ENCODE measurements around the gene CMTR2. TPM values are rescaled to one million over a fixed set of nuclear protein-coding genes. Genes with fewer than 3 reads are reported as not detected.

Gene CMTR2
- total RNA-seq, 5 donors from 2014 or later (not counting 1 experiment from before 2014, with no cell fraction given), result 10.6 to 25.5 (median 20.4) TPM

GRCh38 chr16:71264299-71264698 is 24.9 kb downstream of the CMTR2 start:
- ChIA-PET CTCF (no interaction called here), POLR2A (no interaction called here)
- Mint-ChIP-seq H3K27me3 (peaks cover 38 to 43% of the 10 kb centered on the region in 2 donors), H3K4me3 (no peak overlapping the region), H3K9me3 (no peaks in the 10 kb centered on the region), H3K27ac (no peak overlapping the region), H3K4me1 (peaks cover 0 to 4% (median 0%) of the 10 kb centered on the region in 3 donors), H3K36me3 (no peaks in the 10 kb centered on the region)
- H3K4me1 ChIP-seq (ENCODE audit: control insufficient read depth in 1 of 2, extremely low read depth in 1 of 2, insufficient read depth in 2 of 2, low read length in 2 of 2), result peaks cover 0 to 4% of the 10 kb centered on the region in 2 experiments
- WGBS (ENCODE audit: insufficient coverage), result no CpG with 5 or more reads among the region's 3 CpGs
- no peaks in the 10 kb centered on the region for H3K36me3 ChIP-seq (ENCODE audit: control insufficient read depth in 2 of 2, extremely low read depth in 1 of 2, insufficient read depth in 1 of 2, low read length in 1 of 2)
- no peak overlapping the region for H3K4me3 ChIP-seq (ENCODE audit: control insufficient read depth in 1 of 2, extremely low read depth in 1 of 2, low read length in 1 of 2)
- no peaks in the 10 kb centered on the region for H3K27me3 ChIP-seq (replicated peaks in 1 of 2; ENCODE audit: control insufficient read depth in 2 of 2, extremely low read depth in 1 of 2, insufficient read depth in 2 of 2, low read length in 1 of 2)
- no peaks in the 10 kb centered on the region for H3K9me3 ChIP-seq
- ATAC-seq (replicated peaks in 1 of 4), result no peak
- no peak for DNase-seq
- no peak overlapping the region for H3K27ac ChIP-seq (ENCODE audit: low read length)

GRCh38 chr16:71263582-71263981 is 25.6 kb downstream of the CMTR2 start:
- peaks cover 0 to 6% (median 0%) of the 10 kb centered on the region in 3 donors for H3K4me1 Mint-ChIP-seq
- peaks cover 0 to 9% of the 10 kb centered on the region in 2 experiments for H3K4me1 ChIP-seq (ENCODE audit: control insufficient read depth in 1 of 2, extremely low read depth in 1 of 2, insufficient read depth in 2 of 2, low read length in 2 of 2)
- DNase-seq (no peak), ATAC-seq (replicated peaks in 1 of 4) (no peak)
- H3K36me3 Mint-ChIP-seq, result no peaks in the 10 kb centered on the region
- ChIA-PET POLR2A (no interaction called here), CTCF (no interaction called here)
- H3K36me3 ChIP-seq (ENCODE audit: control insufficient read depth in 2 of 2, extremely low read depth in 1 of 2, insufficient read depth in 1 of 2, low read length in 1 of 2), result no peaks in the 10 kb centered on the region
- H3K4me3 ChIP-seq (ENCODE audit: control insufficient read depth in 1 of 2, extremely low read depth in 1 of 2, low read length in 1 of 2), result no peak overlapping the region
- peaks cover 40 to 41% of the 10 kb centered on the region in 2 donors for H3K27me3 Mint-ChIP-seq
- no peaks in the 10 kb centered on the region for H3K9me3 ChIP-seq
- H3K27me3 ChIP-seq (replicated peaks in 1 of 2; ENCODE audit: control insufficient read depth in 2 of 2, extremely low read depth in 1 of 2, insufficient read depth in 2 of 2, low read length in 1 of 2), result no peaks in the 10 kb centered on the region
- no peak overlapping the region for H3K4me3 Mint-ChIP-seq
- WGBS (ENCODE audit: insufficient coverage), result 100% methylated on average over 1 of the region's 3 CpGs
- H3K27ac ChIP-seq (ENCODE audit: low read length), result no peak overlapping the region
- H3K9me3 Mint-ChIP-seq, result no peaks in the 10 kb centered on the region
- no peak overlapping the region for H3K27ac Mint-ChIP-seq

DNA sequence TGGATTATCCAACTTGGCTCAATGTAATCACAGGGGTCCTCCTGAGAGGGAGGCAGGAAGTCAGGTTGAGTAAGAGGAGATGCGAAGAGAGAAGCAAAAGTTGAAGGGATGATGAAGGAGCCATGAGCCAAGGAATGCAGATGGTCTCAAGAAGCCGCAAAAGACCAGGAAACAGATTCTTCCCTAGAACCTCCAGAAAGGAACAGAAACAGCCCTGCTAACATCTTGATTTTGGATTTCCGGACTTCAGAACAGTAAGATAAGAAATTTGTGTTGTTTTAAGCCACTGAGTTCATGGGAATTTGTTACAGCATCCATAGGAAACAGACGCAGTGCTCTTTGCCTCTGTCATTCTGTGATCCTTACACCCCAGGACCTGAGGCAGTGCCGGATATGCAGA is 26.8 kb downstream of the CMTR2 start:
- no peak for ATAC-seq (replicated peaks in 1 of 4)
- POLR2A ChIA-PET, result no interaction called here
- Mint-ChIP-seq H3K27ac (no peak overlapping the region), H3K4me1 (peaks cover 0 to 6% (median 0%) of the 10 kb centered on the region in 3 donors), H3K9me3 (no peaks in the 10 kb centered on the region), H3K27me3 (peaks cover 32 to 39% of the 10 kb centered on the region in 2 donors), H3K36me3 (no peaks in the 10 kb centered on the region), H3K4me3 (no peak overlapping the region)
- H3K36me3 ChIP-seq (ENCODE audit: control insufficient read depth in 2 of 2, extremely low read depth in 1 of 2, insufficient read depth in 1 of 2, low read length in 1 of 2), result no peaks in the 10 kb centered on the region
- no peaks in the 10 kb centered on the region for H3K9me3 ChIP-seq
- no peak for DNase-seq
- H3K27me3 ChIP-seq (replicated peaks in 1 of 2; ENCODE audit: control insufficient read depth in 2 of 2, extremely low read depth in 1 of 2, insufficient read depth in 2 of 2, low read length in 1 of 2), result no peaks in the 10 kb centered on the region
- no peak overlapping the region for H3K27ac ChIP-seq (ENCODE audit: low read length)
- peaks cover 0 to 16% of the 10 kb centered on the region in 2 experiments for H3K4me1 ChIP-seq (ENCODE audit: control insufficient read depth in 1 of 2, extremely low read depth in 1 of 2, insufficient read depth in 2 of 2, low read length in 2 of 2)
- no CpG with 5 or more reads among the region's 5 CpGs for WGBS (ENCODE audit: insufficient coverage)
- CTCF ChIA-PET, result no interaction called here
- H3K4me3 ChIP-seq (ENCODE audit: control insufficient read depth in 1 of 2, extremely low read depth in 1 of 2, low read length in 1 of 2), result no peak overlapping the region

DNA sequence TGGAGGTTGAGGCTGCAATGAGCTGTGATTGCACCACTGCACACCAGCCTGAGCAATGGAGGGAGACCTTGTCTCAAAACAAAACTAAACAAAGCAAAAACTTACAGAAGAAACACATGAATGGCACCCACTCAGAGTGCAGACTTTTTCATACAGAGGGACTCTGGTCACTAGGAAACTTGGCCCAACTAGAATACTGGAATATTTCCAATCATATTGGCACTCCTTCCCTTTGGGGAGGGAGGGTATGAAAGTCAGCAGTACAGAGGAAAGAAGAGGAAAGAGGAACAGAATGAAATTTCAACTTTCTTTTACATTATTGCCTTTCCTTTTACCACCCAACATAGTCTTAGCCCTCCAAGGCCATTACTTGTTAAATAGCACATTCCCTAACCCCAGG is 28.2 kb downstream of the CMTR2 start:
- Mint-ChIP-seq H3K27me3 (peaks cover 33 to 42% of the 10 kb centered on the region in 2 donors), H3K4me3 (no peak overlapping the region), H3K27ac (no peak overlapping the region), H3K4me1 (peaks cover 0 to 6% (median 0%) of the 10 kb centered on the region in 3 donors), H3K9me3 (no peaks in the 10 kb centered on the region), H3K36me3 (no peaks in the 10 kb centered on the region)
- Histone ChIP-seq H3K4me3 (ENCODE audit: control insufficient read depth in 1 of 2, extremely low read depth in 1 of 2, low read length in 1 of 2) (no peak overlapping the region), H3K4me1 (ENCODE audit: control insufficient read depth in 1 of 2, extremely low read depth in 1 of 2, insufficient read depth in 2 of 2, low read length in 2 of 2) (peaks cover 0 to 27% of the 10 kb centered on the region in 2 experiments), H3K36me3 (ENCODE audit: control insufficient read depth in 2 of 2, extremely low read depth in 1 of 2, insufficient read depth in 1 of 2, low read length in 1 of 2) (no peaks in the 10 kb centered on the region), H3K27ac (ENCODE audit: low read length) (no peak overlapping the region), H3K9me3 (no peaks in the 10 kb centered on the region), H3K27me3 (replicated peaks in 1 of 2; ENCODE audit: control insufficient read depth in 2 of 2, extremely low read depth in 1 of 2, insufficient read depth in 2 of 2, low read length in 1 of 2) (no peaks in the 10 kb centered on the region)
- CTCF ChIA-PET, result no interaction called here
- no peak for ATAC-seq (replicated peaks in 1 of 4)
- DNase-seq, result no peak
- POLR2A ChIA-PET, result no interaction called here

GRCh38 chr16:71259086-71259485 is 30.1 kb downstream of the CMTR2 start:
- H3K27me3 ChIP-seq (replicated peaks in 1 of 2; ENCODE audit: control insufficient read depth in 2 of 2, extremely low read depth in 1 of 2, insufficient read depth in 2 of 2, low read length in 1 of 2), result no peaks in the 10 kb centered on the region
- H3K27ac Mint-ChIP-seq, result peak overlapping the region in 1 of 2 donors; percentile 47
- H3K9me3 ChIP-seq, result no peaks in the 10 kb centered on the region
- H3K27me3 Mint-ChIP-seq, result peaks cover 33 to 43% of the 10 kb centered on the region in 2 donors
- H3K9me3 Mint-ChIP-seq, result no peaks in the 10 kb centered on the region
- H3K4me3 ChIP-seq (ENCODE audit: control insufficient read depth in 1 of 2, extremely low read depth in 1 of 2, low read length in 1 of 2), result no peak overlapping the region
- 12% methylated on average over 4 of the region's 5 CpGs for WGBS (ENCODE audit: insufficient coverage)
- POLR2A ChIA-PET, result no interaction called here
- ATAC-seq (replicated peaks in 1 of 4) (peak in 1 of 4 experiments; percentile 39), DNase-seq (peak in 3 of 35 experiments; percentile 3 to 11 (median 5))
- H3K27ac ChIP-seq (ENCODE audit: low read length), result no peak overlapping the region
- H3K36me3 Mint-ChIP-seq, result no peaks in the 10 kb centered on the region
- CTCF ChIA-PET, result no interaction called here
- H3K36me3 ChIP-seq (ENCODE audit: control insufficient read depth in 2 of 2, extremely low read depth in 1 of 2, insufficient read depth in 1 of 2, low read length in 1 of 2), result no peaks in the 10 kb centered on the region
- peaks cover 3 to 6% (median 4%) of the 10 kb centered on the region in 3 donors for H3K4me1 Mint-ChIP-seq
- no peak overlapping the region for H3K4me3 Mint-ChIP-seq
- peaks cover 0 to 40% of the 10 kb centered on the region in 2 experiments for H3K4me1 ChIP-seq (ENCODE audit: control insufficient read depth in 1 of 2, extremely low read depth in 1 of 2, insufficient read depth in 2 of 2, low read length in 2 of 2)

DNA sequence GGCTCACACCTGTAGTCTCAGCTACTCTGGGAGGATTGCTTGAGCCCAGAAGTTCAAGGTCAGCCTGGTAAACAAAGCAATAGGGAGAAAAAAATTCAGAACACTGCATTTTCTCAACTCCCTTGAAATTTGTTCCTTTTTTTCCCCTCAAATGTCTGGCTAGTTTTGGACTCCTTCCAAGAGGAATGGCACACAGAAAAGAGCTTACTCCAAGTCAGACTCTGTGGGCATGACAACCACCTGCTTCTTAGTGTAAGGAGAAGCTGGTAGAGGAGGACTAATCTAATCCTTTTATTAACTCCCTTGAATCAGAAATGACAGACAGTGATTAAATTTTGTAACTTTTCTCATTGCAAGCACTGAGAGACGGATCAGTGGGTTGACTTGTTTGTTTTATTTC is 30.8 kb downstream of the CMTR2 start:
- ChIA-PET POLR2A (no interaction called here), CTCF (no interaction called here)
- peaks cover 3 to 6% (median 4%) of the 10 kb centered on the region in 3 donors for H3K4me1 Mint-ChIP-seq
- Histone ChIP-seq H3K4me1 (ENCODE audit: control insufficient read depth in 1 of 2, extremely low read depth in 1 of 2, insufficient read depth in 2 of 2, low read length in 2 of 2) (peaks cover 0 to 40% of the 10 kb centered on the region in 2 experiments), H3K27ac (ENCODE audit: low read length) (no peak overlapping the region), H3K4me3 (ENCODE audit: control insufficient read depth in 1 of 2, extremely low read depth in 1 of 2, low read length in 1 of 2) (no peak overlapping the region), H3K9me3 (no peaks in the 10 kb centered on the region), H3K27me3 (replicated peaks in 1 of 2; ENCODE audit: control insufficient read depth in 2 of 2, extremely low read depth in 1 of 2, insufficient read depth in 2 of 2, low read length in 1 of 2) (no peaks in the 10 kb centered on the region), H3K36me3 (ENCODE audit: control insufficient read depth in 2 of 2, extremely low read depth in 1 of 2, insufficient read depth in 1 of 2, low read length in 1 of 2) (no peaks in the 10 kb centered on the region)
- no peaks in the 10 kb centered on the region for H3K36me3 Mint-ChIP-seq
- ATAC-seq (replicated peaks in 1 of 4) (no peak), DNase-seq (no peak)
- H3K27ac Mint-ChIP-seq, result no peak overlapping the region
- peaks cover 33 to 41% of the 10 kb centered on the region in 2 donors for H3K27me3 Mint-ChIP-seq
- no CpG with 5 or more reads among the region's 1 CpG for WGBS (ENCODE audit: insufficient coverage)
- no peaks in the 10 kb centered on the region for H3K9me3 Mint-ChIP-seq
- no peak overlapping the region for H3K4me3 Mint-ChIP-seq

DNA sequence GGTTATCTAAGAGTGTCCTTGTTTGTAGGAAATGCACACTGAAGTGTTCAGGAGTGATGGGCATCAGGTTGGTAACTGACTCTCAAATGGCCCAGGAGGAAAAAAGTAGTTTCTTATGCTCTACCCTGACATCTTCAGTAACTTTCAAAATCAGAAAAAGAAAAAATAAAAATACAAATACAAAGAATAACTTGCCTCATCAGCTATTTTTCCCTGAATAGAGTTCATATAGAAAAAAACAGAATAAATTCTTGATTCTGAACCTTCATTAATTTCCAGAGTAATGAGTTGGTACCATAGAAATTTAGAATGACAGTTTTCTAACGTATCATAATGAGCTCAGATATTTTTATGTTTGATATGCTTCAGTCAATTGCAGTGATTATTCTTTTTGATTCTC is 31.4 kb downstream of the CMTR2 start:
- WGBS (ENCODE audit: insufficient coverage), result no CpG with 5 or more reads among the region's 1 CpG
- DNase-seq, result no peak
- H3K27ac ChIP-seq (ENCODE audit: low read length), result no peak overlapping the region
- no peak overlapping the region for H3K4me3 Mint-ChIP-seq
- H3K4me1 ChIP-seq (ENCODE audit: control insufficient read depth in 1 of 2, extremely low read depth in 1 of 2, insufficient read depth in 2 of 2, low read length in 2 of 2), result peaks cover 0 to 40% of the 10 kb centered on the region in 2 experiments
- H3K4me1 Mint-ChIP-seq, result peaks cover 3 to 6% (median 4%) of the 10 kb centered on the region in 3 donors
- no peak for ATAC-seq (replicated peaks in 1 of 4)
- no peaks in the 10 kb centered on the region for H3K9me3 Mint-ChIP-seq
- H3K9me3 ChIP-seq, result no peaks in the 10 kb centered on the region
- H3K36me3 ChIP-seq (ENCODE audit: control insufficient read depth in 2 of 2, extremely low read depth in 1 of 2, insufficient read depth in 1 of 2, low read length in 1 of 2), result no peaks in the 10 kb centered on the region
- no peak overlapping the region for H3K27ac Mint-ChIP-seq
- H3K4me3 ChIP-seq (ENCODE audit: control insufficient read depth in 1 of 2, extremely low read depth in 1 of 2, low read length in 1 of 2), result no peak overlapping the region
- H3K27me3 ChIP-seq (replicated peaks in 1 of 2; ENCODE audit: control insufficient read depth in 2 of 2, extremely low read depth in 1 of 2, insufficient read depth in 2 of 2, low read length in 1 of 2), result no peaks in the 10 kb centered on the region
- peaks cover 29 to 35% of the 10 kb centered on the region in 2 donors for H3K27me3 Mint-ChIP-seq
- no peaks in the 10 kb centered on the region for H3K36me3 Mint-ChIP-seq
- ChIA-PET POLR2A (no interaction called here), CTCF (no interaction called here)
